Iris pigment epithelial cell (primary cell): ENCODE measurements around the gene DBF4B.

Experiments
- DNase-seq: peaks from one replicate; pipeline ENCODE4 v3.0.0-alpha.2; 2011; ENCODE audit warnings: low read depth

DBF4B gene

GRCh38 chr17:44760474-44761308, 52.2 kb downstream of the DBF4B start:
- DNase-seq, result no peak

- no peak for DNase-seq
Observed at GRCh38 chr17:44761932-44762810, 53.7 kb downstream of the DBF4B start.

- no peak for DNase-seq
Observed at GRCh38 chr17:44763170-44763569, 54.7 kb downstream of the DBF4B start.

- DNase-seq, result no peak
Observed at GRCh38 chr17:44765965-44766364, 57.5 kb downstream of the DBF4B start.

GRCh38 chr17:44766409-44767038, 58.1 kb downstream of the DBF4B start:
- DNase-seq, result no peak

GRCh38 chr17:44767493-44767892, 59.0 kb downstream of the DBF4B start:
- DNase-seq, result no peak

- DNase-seq, result no peak
Observed at GRCh38 chr17:44768505-44769142, 60.2 kb downstream of the DBF4B start.

GRCh38 chr17:44769230-44769629, 60.8 kb downstream of the DBF4B start:
- no peak for DNase-seq

GRCh38 chr17:44769647-44770084, 61.2 kb downstream of the DBF4B start:
- DNase-seq, result no peak

- DNase-seq, result no peak
Observed at GRCh38 chr17:44770166-44770925, 61.9 kb downstream of the DBF4B start.

GRCh38 chr17:44772308-44773045, 64.0 kb downstream of the DBF4B start:
- DNase-seq, result no peak

GRCh38 chr17:44773140-44773539, 64.7 kb downstream of the DBF4B start:
- DNase-seq, result no peak

GRCh38 chr17:44774271-44775135, 66.0 kb downstream of the DBF4B start:
- peak; percentile 60 for DNase-seq

GRCh38 chr17:44775136-44775837, 66.8 kb downstream of the DBF4B start:
- DNase-seq, result peak; percentile 97

GRCh38 chr17:44775838-44776621, 67.6 kb downstream of the DBF4B start:
- no peak for DNase-seq

GRCh38 chr17:44776628-44777393, 68.3 kb downstream of the DBF4B start:
- DNase-seq, result no peak
